ENCODE data around the gene GALNT2. TPM values are rescaled to one million over a fixed set of nuclear protein-coding genes. Genes with fewer than 3 reads are reported as not detected.

Gene GALNT2
- total and polyA plus RNA-seq, 9 of the 15 experiments (the other 6 are each of a cell fraction or from before 2014, with no cell fraction given): 1.6 to 106 (median 51.9) TPM

GRCh38 chr1:230127105-230128054 lies 60.3 kb downstream of the GALNT2 start (continued):
- peak; percentile 91 to 92 for TF ChIP-seq ARNT (IDR thresholded peaks at IDR 0.05)
- peak; percentile 85 for TF ChIP-seq CCNT2 (IDR thresholded peaks at IDR 0.05; ENCODE audit: borderline replicate concordance, extremely low read depth, insufficient read length, low read depth, low read length)
- TF ChIP-seq ZNF778 (CRISPR knock-in tag; IDR thresholded peaks at IDR 0.05): no peak
- peak; percentile 33; the same call in 1 of the 2 replicates for TF ChIP-seq SUPT5H (IDR thresholded peaks at IDR 0.05)
- TF ChIP-seq ARID4B (CRISPR knock-in tag; IDR thresholded peaks at IDR 0.05): 0 out of 2 replicates have a peak, but pooled peaks have one; percentile 45
- TF ChIP-seq EGR1 (conservative IDR thresholded peaks at IDR 0.05): peak; percentile 59; the same call in 1 of the 2 replicates
- no peak for TF ChIP-seq ZBTB49 (CRISPR knock-in tag; IDR thresholded peaks at IDR 0.05; ENCODE audit: borderline replicate concordance)
- peak; percentile 12 for TF ChIP-seq HNRNPLL (IDR thresholded peaks at IDR 0.05; ENCODE audit: low read depth, low read length, poor library complexity, severe bottlenecking)
- no peak for TF ChIP-seq RBM15 (IDR thresholded peaks at IDR 0.05; ENCODE audit: insufficient read depth, low read length)

Measured in K562 (cell line).